HepG2 (cell line): ENCODE data around the gene IGF2BP1. TPM values are rescaled to one million over a fixed set of nuclear protein-coding genes. Genes with fewer than 3 reads are reported as not detected.

Experiments
- CREM ChIP-seq, 2 experiments: sonication (generic) in 1 of 2; formaldehyde crosslinking in 1 of 2; IDR thresholded peaks; 2 replicates each; pipeline versions ENCODE4 v1.4.0 to v1.6.1; 2016 to 2020; ENCODE audit warnings: antibody characterized with exemption in 1 of 2, mild to moderate bottlenecking in 1 of 2, missing genetic modification reagents in 1 of 2
- NFE2L2 ChIP-seq: fragments of 150-350 bp; IDR thresholded peaks from 2 replicates; pipeline ENCODE4 v1.6.1; 2014; ENCODE audit warnings: low read length
- NR2C2 ChIP-seq: sonication (generic); formaldehyde crosslinking; IDR thresholded peaks from 2 replicates; pipeline ENCODE4 v1.4.0; 2020; ENCODE audit warnings: missing genetic modification reagents, mild to moderate bottlenecking, moderate library complexity, borderline replicate concordance
- PHF21A ChIP-seq: sonication (generic); formaldehyde crosslinking; IDR thresholded peaks from 2 replicates; pipeline ENCODE4 v1.5.0; 2020; ENCODE audit warnings: mild to moderate bottlenecking, missing genetic modification reagents
- SETDB1 ChIP-seq: sonication (generic); formaldehyde crosslinking; IDR thresholded peaks from 2 replicates; pipeline ENCODE4 v1.5.1; 2020; ENCODE audit warnings: missing genetic modification reagents, mild to moderate bottlenecking, borderline replicate concordance
- SMAD9 ChIP-seq: sonication (generic); formaldehyde crosslinking; IDR thresholded peaks from 2 replicates; pipeline ENCODE4 v1.5.1; 2020; ENCODE audit warnings: mild to moderate bottlenecking, missing genetic modification reagents
- SP1 ChIP-seq, 2 experiments: fragments of 450-650 bp in 1 of 2; sonication (generic) in 1 of 2; formaldehyde crosslinking in 1 of 2; IDR thresholded peaks; 2 replicates each; pipeline versions ENCODE4 v1.4.0 to v1.6.1; 2016 to 2020; ENCODE audit warnings: missing genetic modification reagents in 1 of 2
- TARDBP ChIP-seq: sonication (generic); formaldehyde crosslinking; IDR thresholded peaks from 2 replicates; pipeline ENCODE4 v1.8.0; 2022; ENCODE audit warnings: mild to moderate bottlenecking, missing genetic modification reagents
- YEATS2 ChIP-seq: sonication (generic); formaldehyde crosslinking; IDR thresholded peaks from 2 replicates; pipeline ENCODE4 v1.4.0; 2020; ENCODE audit warnings: missing genetic modification reagents, borderline replicate concordance
- ZFP36 ChIP-seq: fragments of 150-350 bp; IDR thresholded peaks from 2 replicates; pipeline ENCODE4 v1.6.1; 2018; ENCODE audit warnings: borderline replicate concordance, low read length, low read depth; ENCODE audit not compliant: partially characterized antibody
- ZNF17 ChIP-seq: sonication (generic); formaldehyde crosslinking; IDR thresholded peaks from 2 replicates; pipeline ENCODE4 v1.5.0; 2020; ENCODE audit warnings: mild to moderate bottlenecking, missing genetic modification reagents
- ZNF354B ChIP-seq: sonication (generic); formaldehyde crosslinking; IDR thresholded peaks from 2 replicates; pipeline ENCODE4 v1.8.0; 2022; ENCODE audit warnings: mild to moderate bottlenecking, missing genetic modification reagents
- ZNF503 ChIP-seq: sonication (generic); formaldehyde crosslinking; IDR thresholded peaks from 2 replicates; pipeline ENCODE4 v1.4.0; 2020; ENCODE audit warnings: missing genetic modification reagents
- ZNF580 ChIP-seq: IDR thresholded peaks from 2 replicates; pipeline ENCODE4 v1.6.1; 2016; ENCODE audit warnings: low read depth, borderline replicate concordance
- ZNF709 ChIP-seq: sonication (generic); formaldehyde crosslinking; IDR thresholded peaks from 2 replicates; pipeline ENCODE4 v1.5.0; 2020; ENCODE audit warnings: mild to moderate bottlenecking, missing genetic modification reagents
- ZNF776 ChIP-seq: sonication (generic); formaldehyde crosslinking; IDR thresholded peaks from 2 replicates; pipeline ENCODE4 v1.4.0; 2020; ENCODE audit warnings: mild to moderate bottlenecking, missing genetic modification reagents
- ZZZ3 ChIP-seq: sonication (generic); formaldehyde crosslinking; IDR thresholded peaks from 2 replicates; pipeline ENCODE4 v1.4.0; 2020; ENCODE audit warnings: missing genetic modification reagents, mild to moderate bottlenecking, borderline replicate concordance
- polyA plus RNA-seq, 8 experiments: library from polyadenylated mRNA; depleted of rRNA in 3 of 8; stranded (reverse) in 7 of 8; unstranded in 1 of 8; fragments of >200 nt; fragmentation: Illumina TruSeq in 4 of 8; extraction: Trizol in 4 of 8; gene quantifications; 2 replicates each; pipeline versions ENCODE4 v1.2.1 to v1.2.3, GENCODE V29; 2011 to 2016; ENCODE audit warnings: low read depth in 4 of 8, missing spikeins in 1 of 8, mixed read lengths in 1 of 8; ENCODE audit not compliant: insufficient read depth in 1 of 8
- total RNA-seq, 5 experiments: library from RNA; depleted of rRNA; stranded (reverse); fragments of >200 nt; fragmentation: Illumina TruSeq; extraction: Trizol; gene quantifications; 2 replicates each; pipeline ENCODE4 v1.2.3, GENCODE V29; 2016; ENCODE audit warnings: low read depth in 1 of 5
- TF ChIP-seq, protein P1 (sequence below): IDR thresholded peaks from 2 replicates; pipeline ENCODE4 v1.6.1; 2016
- TF ChIP-seq, protein P2 (sequence below): IDR thresholded peaks from 2 replicates; pipeline ENCODE4 v1.6.1; 2016; ENCODE audit warnings: missing genetic modification reagents, missing compliant biosample characterization
- TF ChIP-seq, protein P3 (sequence below), 2 experiments: sonication (generic) in 1 of 2; formaldehyde crosslinking in 1 of 2; IDR thresholded peaks; 2 replicates each; pipeline versions ENCODE4 v1.5.1 to v1.6.1; 2011 to 2020; ENCODE audit warnings: borderline replicate concordance in 1 of 2, low read depth in 1 of 2, low read length in 1 of 2, mild to moderate bottlenecking in 1 of 2, missing genetic modification reagents in 1 of 2, moderate library complexity in 1 of 2
- TF ChIP-seq, protein P4 (sequence below): sonication (generic); formaldehyde crosslinking; IDR thresholded peaks from 2 replicates; pipeline ENCODE4 v1.9.0; 2022; ENCODE audit warnings: low read depth, missing genetic modification reagents

IGF2BP1 gene
- total and polyA plus RNA-seq, 2 of the 13 experiments (the other 11 are each of a cell fraction or from before 2014, with no cell fraction given), result 29.7 to 75.1 TPM

DNA sequence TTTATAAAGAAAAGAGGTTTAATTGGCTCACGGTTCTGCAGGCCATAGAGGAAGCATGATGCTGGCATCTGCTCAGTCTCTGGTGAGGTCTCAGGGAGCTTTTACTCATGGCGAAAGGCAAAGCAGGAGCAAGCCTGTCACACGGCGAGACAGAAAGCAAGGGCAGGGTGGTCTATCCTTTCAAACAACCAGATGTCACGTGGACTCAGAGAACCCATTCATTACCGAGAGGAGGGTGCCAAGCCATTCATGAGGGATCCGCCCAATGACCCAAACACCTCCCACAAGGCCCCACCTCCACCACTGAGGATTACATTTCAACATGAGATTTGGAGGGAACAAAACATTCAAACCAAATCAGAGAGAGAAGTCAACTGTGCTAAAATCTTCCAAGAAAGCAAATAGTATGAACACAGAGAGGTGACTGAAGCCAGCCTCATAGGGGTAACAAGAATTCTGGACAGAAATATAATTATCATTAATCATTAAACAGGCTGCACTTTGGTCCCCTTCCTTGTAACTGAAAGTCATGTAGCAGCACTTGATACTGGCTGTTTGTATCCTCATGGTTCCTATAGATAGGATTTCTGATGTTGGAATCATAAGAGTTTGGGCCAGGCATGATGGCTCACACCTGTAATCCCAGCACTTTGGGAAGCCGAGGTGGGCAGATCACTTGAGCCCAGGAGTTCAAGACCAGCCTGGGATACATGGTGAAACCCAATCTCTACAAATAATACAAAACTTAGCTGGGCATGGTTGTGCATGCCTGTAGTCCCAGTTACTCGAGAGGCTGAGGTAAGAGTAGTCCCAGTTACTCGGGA lies 82.9 kb downstream of the IGF2BP1 start (continued):
- TF ChIP-seq SP1 (IDR thresholded peaks at IDR 0.05) (no peak), SP1 (CRISPR knock-in tag; IDR thresholded peaks at IDR 0.05) (no peak), CREM (IDR thresholded peaks at IDR 0.05) (no peak), CREM (CRISPR knock-in tag; IDR thresholded peaks at IDR 0.05) (no peak), ZNF354B (CRISPR knock-in tag) (no peak), YEATS2 (CRISPR knock-in tag) (no peak), ZNF580 (CRISPR knock-in tag) (no peak), ZFP36 (no peak), SETDB1 (CRISPR knock-in tag) (0 out of 2 replicates have a peak, but pooled peaks have one; percentile 53), ZNF776 (CRISPR knock-in tag) (peak; percentile 100), NR2C2 (no peak), ZNF17 (CRISPR knock-in tag) (no peak), SMAD9 (no peak), NFE2L2 (no peak), ZNF709 (CRISPR knock-in tag) (0 out of 2 replicates have a peak, but pooled peaks have one; percentile 26), ZZZ3 (CRISPR knock-in tag) (no peak), PHF21A (peak; percentile 11; the same call in 1 of the 2 replicates), ZNF503 (CRISPR knock-in tag) (no peak; the same call in 1 of the 2 replicates), TARDBP (CRISPR knock-in tag) (peak; percentile 15; the same call in 1 of the 2 replicates)
- TF ChIP-seq, protein P1, sequence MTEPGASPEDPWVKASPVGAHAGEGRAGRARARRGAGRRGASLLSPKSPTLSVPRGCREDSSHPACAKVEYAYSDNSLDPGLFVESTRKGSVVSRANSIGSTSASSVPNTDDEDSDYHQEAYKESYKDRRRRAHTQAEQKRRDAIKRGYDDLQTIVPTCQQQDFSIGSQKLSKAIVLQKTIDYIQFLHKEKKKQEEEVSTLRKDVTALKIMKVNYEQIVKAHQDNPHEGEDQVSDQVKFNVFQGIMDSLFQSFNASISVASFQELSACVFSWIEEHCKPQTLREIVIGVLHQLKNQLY (CRISPR knock-in tag), result no peak
- TF ChIP-seq, protein P2, sequence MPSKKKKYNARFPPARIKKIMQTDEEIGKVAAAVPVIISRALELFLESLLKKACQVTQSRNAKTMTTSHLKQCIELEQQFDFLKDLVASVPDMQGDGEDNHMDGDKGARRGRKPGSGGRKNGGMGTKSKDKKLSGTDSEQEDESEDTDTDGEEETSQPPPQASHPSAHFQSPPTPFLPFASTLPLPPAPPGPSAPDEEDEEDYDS (CRISPR knock-in tag), result peak; percentile 50; the same call in 1 of the 2 replicates
- TF ChIP-seq, protein P3, sequence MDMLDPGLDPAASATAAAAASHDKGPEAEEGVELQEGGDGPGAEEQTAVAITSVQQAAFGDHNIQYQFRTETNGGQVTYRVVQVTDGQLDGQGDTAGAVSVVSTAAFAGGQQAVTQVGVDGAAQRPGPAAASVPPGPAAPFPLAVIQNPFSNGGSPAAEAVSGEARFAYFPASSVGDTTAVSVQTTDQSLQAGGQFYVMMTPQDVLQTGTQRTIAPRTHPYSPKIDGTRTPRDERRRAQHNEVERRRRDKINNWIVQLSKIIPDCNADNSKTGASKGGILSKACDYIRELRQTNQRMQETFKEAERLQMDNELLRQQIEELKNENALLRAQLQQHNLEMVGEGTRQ (IDR thresholded peaks at IDR 0.05; ENCODE audit: low read depth, low read length), result no peak
- TF ChIP-seq, protein P3 (CRISPR knock-in tag; IDR thresholded peaks at IDR 0.05; ENCODE audit: borderline replicate concordance), result no peak
- TF ChIP-seq, protein P4, sequence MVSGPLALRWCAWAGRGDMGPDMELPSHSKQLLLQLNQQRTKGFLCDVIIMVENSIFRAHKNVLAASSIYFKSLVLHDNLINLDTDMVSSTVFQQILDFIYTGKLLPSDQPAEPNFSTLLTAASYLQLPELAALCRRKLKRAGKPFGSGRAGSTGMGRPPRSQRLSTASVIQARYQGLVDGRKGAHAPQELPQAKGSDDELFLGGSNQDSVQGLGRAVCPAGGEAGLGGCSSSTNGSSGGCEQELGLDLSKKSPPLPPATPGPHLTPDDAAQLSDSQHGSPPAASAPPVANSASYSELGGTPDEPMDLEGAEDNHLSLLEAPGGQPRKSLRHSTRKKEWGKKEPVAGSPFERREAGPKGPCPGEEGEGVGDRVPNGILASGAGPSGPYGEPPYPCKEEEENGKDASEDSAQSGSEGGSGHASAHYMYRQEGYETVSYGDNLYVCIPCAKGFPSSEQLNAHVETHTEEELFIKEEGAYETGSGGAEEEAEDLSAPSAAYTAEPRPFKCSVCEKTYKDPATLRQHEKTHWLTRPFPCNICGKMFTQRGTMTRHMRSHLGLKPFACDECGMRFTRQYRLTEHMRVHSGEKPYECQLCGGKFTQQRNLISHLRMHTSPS, result no peak
